ENCODE results near the gene FOXP1. TPM values are rescaled to one million over a fixed set of nuclear protein-coding genes. Genes with fewer than 3 reads are reported as not detected.
A peak's percentile ranks its signal among the peaks of the same experiment; 100 is the strongest.

The FOXP1 gene
- total and polyA plus RNA-seq, 2 donors (not counting 1 experiment from before 2014, with no cell fraction given) = 70.3 to 101 TPM

DNA sequence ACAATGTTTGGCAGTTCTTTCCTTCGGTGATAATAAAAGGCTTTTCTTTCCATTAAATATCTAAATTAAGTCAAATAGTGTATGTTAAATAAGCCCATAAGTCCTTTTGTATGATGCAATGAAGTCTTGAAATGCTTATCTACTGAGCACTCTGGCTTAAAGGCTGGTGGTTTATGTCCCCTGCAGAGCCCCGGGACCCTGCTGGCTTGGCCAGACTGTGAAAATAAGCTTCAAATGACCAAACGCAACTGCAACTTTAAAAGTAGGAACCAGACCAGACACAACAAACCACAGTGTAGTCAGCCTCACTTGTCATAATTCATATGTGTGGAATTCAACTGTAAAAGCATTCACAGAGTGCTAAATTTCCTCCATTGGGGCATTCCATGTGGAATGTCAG, 72.5 kb downstream of the FOXP1 start:
- no peak overlapping the region for H3K27ac ChIP-seq (ENCODE audit: insufficient read depth, low read length)

DNA sequence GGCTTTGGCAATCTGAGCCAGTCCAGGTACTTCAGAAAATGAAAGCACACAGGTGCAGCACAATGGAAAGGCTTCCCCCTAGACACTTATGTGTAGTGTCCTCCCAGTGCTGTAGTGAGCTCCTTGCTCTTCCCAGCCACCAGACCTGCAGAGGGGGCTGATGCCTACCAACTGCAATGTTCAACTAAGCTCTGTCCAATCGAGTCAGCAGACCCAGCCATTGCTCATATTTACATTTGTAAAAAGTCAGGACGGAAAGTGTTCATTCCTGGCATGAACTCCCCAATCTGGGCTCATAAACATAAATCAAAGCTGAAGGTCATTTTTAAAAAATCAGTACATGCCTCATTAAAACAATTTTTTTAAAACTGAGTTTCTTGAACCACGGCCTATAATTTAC, 73.0 kb downstream of the FOXP1 start:
- no peaks in the 10 kb centered on the region for H3K4me1 ChIP-seq (ENCODE audit: control insufficient read depth, extremely low read depth, insufficient read depth, low read length)
- H2AFZ ChIP-seq (ENCODE audit: low read length) = no peak overlapping the region
- H3K79me2 ChIP-seq (ENCODE audit: control insufficient read depth, insufficient read depth, low read length) = no peaks in the 10 kb centered on the region
- no peak overlapping the region for H3K4me2 ChIP-seq (ENCODE audit: extremely low read depth, insufficient read depth, low read length)
- H4K20me1 ChIP-seq (ENCODE audit: control insufficient read depth, extremely low read depth, insufficient read depth, low read length) = no peaks in the 10 kb centered on the region
- H3K27ac ChIP-seq (ENCODE audit: insufficient read depth, low read length) = no peak overlapping the region
- H3K9me3 ChIP-seq (ENCODE audit: control insufficient read depth, insufficient read depth, low read depth, low read length) = no peaks in the 10 kb centered on the region
- no peak overlapping the region for H3K4me3 ChIP-seq (replicated peaks in 1 of 4; ENCODE audit: control extremely low read depth in 1 of 4, insufficient read depth in 1 of 4, low read depth in 3 of 4, low read length in 4 of 4)
- peak; percentile 43 to 87 for DNase-seq (ENCODE audit: low read depth in 2 of 2)
- no peak overlapping the region for H3K9ac ChIP-seq (ENCODE audit: insufficient read depth, low read length)
- TF ChIP-seq, protein P1, sequence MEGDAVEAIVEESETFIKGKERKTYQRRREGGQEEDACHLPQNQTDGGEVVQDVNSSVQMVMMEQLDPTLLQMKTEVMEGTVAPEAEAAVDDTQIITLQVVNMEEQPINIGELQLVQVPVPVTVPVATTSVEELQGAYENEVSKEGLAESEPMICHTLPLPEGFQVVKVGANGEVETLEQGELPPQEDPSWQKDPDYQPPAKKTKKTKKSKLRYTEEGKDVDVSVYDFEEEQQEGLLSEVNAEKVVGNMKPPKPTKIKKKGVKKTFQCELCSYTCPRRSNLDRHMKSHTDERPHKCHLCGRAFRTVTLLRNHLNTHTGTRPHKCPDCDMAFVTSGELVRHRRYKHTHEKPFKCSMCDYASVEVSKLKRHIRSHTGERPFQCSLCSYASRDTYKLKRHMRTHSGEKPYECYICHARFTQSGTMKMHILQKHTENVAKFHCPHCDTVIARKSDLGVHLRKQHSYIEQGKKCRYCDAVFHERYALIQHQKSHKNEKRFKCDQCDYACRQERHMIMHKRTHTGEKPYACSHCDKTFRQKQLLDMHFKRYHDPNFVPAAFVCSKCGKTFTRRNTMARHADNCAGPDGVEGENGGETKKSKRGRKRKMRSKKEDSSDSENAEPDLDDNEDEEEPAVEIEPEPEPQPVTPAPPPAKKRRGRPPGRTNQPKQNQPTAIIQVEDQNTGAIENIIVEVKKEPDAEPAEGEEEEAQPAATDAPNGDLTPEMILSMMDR (conservative IDR thresholded peaks at IDR 0.05 in 1 of 2, IDR thresholded peaks at IDR 0.05 in 1 of 2; ENCODE audit: low read depth in 1 of 2, low read length in 2 of 2) = peak in 1 of 2 donors; percentile 31
- no peak for TF ChIP-seq EZH2 (IDR thresholded peaks at IDR 0.05; ENCODE audit: low read length, missing control alignments)
- no peaks in the 10 kb centered on the region for H3K27me3 ChIP-seq (ENCODE audit: control insufficient read depth, insufficient read depth, low read length)
- no peaks in the 10 kb centered on the region for H3K36me3 ChIP-seq (ENCODE audit: control insufficient read depth, insufficient read depth, low read length)

More for the DNA sequence above, 72.5 kb downstream of the FOXP1 start:
- no peaks in the 10 kb centered on the region for H3K4me1 ChIP-seq (ENCODE audit: control insufficient read depth, extremely low read depth, insufficient read depth, low read length)
- no peak overlapping the region for H3K4me3 ChIP-seq (replicated peaks in 1 of 4; ENCODE audit: control extremely low read depth in 1 of 4, insufficient read depth in 1 of 4, low read depth in 3 of 4, low read length in 4 of 4)
- no peaks in the 10 kb centered on the region for H3K36me3 ChIP-seq (ENCODE audit: control insufficient read depth, insufficient read depth, low read length)
- no peak overlapping the region for H3K9ac ChIP-seq (ENCODE audit: insufficient read depth, low read length)
- TF ChIP-seq EZH2 (IDR thresholded peaks at IDR 0.05; ENCODE audit: low read length, missing control alignments) = no peak
- TF ChIP-seq, protein P1 (conservative IDR thresholded peaks at IDR 0.05 in 1 of 2, IDR thresholded peaks at IDR 0.05 in 1 of 2; ENCODE audit: low read depth in 1 of 2, low read length in 2 of 2) = no peak
- DNase-seq (ENCODE audit: low read depth in 2 of 2) = peak; percentile 64 to 99
- no peaks in the 10 kb centered on the region for H4K20me1 ChIP-seq (ENCODE audit: control insufficient read depth, extremely low read depth, insufficient read depth, low read length)
- H3K4me2 ChIP-seq (ENCODE audit: extremely low read depth, insufficient read depth, low read length) = no peak overlapping the region
- H3K9me3 ChIP-seq (ENCODE audit: control insufficient read depth, insufficient read depth, low read depth, low read length) = no peaks in the 10 kb centered on the region
- H2AFZ ChIP-seq (ENCODE audit: low read length) = no peak overlapping the region
- H3K27me3 ChIP-seq (ENCODE audit: control insufficient read depth, insufficient read depth, low read length) = no peaks in the 10 kb centered on the region
- no peaks in the 10 kb centered on the region for H3K79me2 ChIP-seq (ENCODE audit: control insufficient read depth, insufficient read depth, low read length)

DNA sequence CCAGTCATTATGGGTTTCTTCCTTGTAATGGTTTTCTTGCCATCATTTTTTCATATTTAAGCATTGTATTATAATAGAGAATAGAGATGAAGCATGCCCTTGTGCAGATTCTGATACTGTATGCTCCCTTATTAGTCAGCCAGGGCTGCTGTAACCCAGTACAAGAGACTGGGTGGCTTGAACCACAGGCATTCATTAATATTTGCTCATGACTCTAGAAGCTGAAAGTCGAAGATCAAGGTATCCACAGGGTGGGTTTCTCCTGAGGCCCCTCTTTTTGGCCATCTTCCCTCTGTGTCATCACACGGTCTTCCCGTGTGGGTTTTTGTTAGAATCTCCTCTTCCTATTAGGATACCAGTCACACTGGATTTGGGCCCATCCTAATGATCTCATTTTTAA, 74.5 kb downstream of the FOXP1 start:
- Histone ChIP-seq H2AFZ (ENCODE audit: low read length) (no peak overlapping the region), H3K27me3 (ENCODE audit: control insufficient read depth, insufficient read depth, low read length) (no peaks in the 10 kb centered on the region), H3K9me3 (ENCODE audit: control insufficient read depth, insufficient read depth, low read depth, low read length) (no peaks in the 10 kb centered on the region), H3K36me3 (ENCODE audit: control insufficient read depth, insufficient read depth, low read length) (no peaks in the 10 kb centered on the region), H3K9ac (ENCODE audit: insufficient read depth, low read length) (no peak overlapping the region), H3K79me2 (ENCODE audit: control insufficient read depth, insufficient read depth, low read length) (no peaks in the 10 kb centered on the region), H4K20me1 (ENCODE audit: control insufficient read depth, extremely low read depth, insufficient read depth, low read length) (no peaks in the 10 kb centered on the region), H3K27ac (ENCODE audit: insufficient read depth, low read length) (no peak overlapping the region), H3K4me3 (replicated peaks in 1 of 4; ENCODE audit: control extremely low read depth in 1 of 4, insufficient read depth in 1 of 4, low read depth in 3 of 4, low read length in 4 of 4) (no peak overlapping the region), H3K4me2 (ENCODE audit: extremely low read depth, insufficient read depth, low read length) (no peak overlapping the region), H3K4me1 (ENCODE audit: control insufficient read depth, extremely low read depth, insufficient read depth, low read length) (peaks cover 5% of the 10 kb centered on the region)
- TF ChIP-seq EZH2 (IDR thresholded peaks at IDR 0.05; ENCODE audit: low read length, missing control alignments) = no peak
- TF ChIP-seq, protein P1 (conservative IDR thresholded peaks at IDR 0.05 in 1 of 2, IDR thresholded peaks at IDR 0.05 in 1 of 2; ENCODE audit: low read depth in 1 of 2, low read length in 2 of 2) = no peak
- DNase-seq (ENCODE audit: low read depth in 2 of 2) = peak in 1 of 2 donors; percentile 82

Data from fibroblast of lung (primary cell).